Measurements from ENCODE around the gene MKNK2. TPM values are rescaled to one million over a fixed set of nuclear protein-coding genes. Genes with fewer than 3 reads are reported as not detected.
"Not testable (repeated sequence)": the region's sequence is repeated elsewhere in the genome, so short reads cannot be mapped to it uniquely, and the experiment has no call there.

The MKNK2 gene
- total and polyA plus RNA-seq, 11 donors = 110 to 318 (median 155) TPM

DNA sequence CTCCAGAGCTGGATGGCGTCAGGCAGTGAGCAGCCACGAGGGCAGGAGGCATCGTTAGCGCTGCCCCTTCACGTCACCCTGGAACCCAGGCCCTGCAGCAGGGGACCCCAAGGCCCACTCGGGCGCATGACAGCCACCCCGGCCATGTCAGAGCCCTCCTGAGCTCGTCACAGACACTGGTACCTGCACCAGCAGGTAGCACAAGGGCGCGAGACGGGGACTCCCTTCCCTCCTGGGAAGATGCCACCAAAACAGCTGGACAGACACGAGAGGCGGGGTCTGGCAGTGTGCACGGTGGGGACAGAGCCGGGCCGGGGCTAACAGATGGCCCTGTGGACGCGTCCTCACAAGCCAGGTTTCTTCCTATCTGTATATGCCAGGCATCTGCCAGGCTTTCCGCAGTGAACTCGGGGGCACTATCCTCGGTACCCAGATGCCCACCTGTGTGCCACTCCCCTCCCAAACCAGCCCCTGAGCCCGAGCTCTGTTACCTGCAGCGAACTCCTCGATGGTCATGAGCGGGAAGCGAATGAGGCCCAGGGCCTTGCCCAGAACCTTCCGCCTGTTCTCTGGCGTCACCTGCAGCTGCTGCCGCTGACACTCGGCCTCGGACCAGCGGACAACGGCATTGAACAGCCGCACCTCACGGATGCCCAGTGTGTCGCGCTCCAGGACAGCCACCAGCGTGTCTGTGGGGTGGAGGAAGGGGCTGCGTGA lies 61.4 kb downstream of the MKNK2 start:
- WGBS, 4 donors = 92 to 94% (median 92%) methylated on average over 36 to 40 of the region's 40 CpGs
- intact Hi-C loops (cut with DNase I) = no loop called here

GRCh38 chr19:1988464-1988863 lies 62.6 kb downstream of the MKNK2 start:
- 88 to 91% (median 89%) methylated on average over 10 of the region's 10 CpGs for WGBS, 4 donors

More for the DNA sequence above, 61.4 kb downstream of the MKNK2 start:
- ATAC-seq (no peak), DNase-seq (peak in 1 of 5 donors; percentile 6)
- H3K27ac ChIP-seq = no peak overlapping the region
- H3K9me3 ChIP-seq = no peaks in the 10 kb centered on the region
- no peak for TF ChIP-seq POLR2A (IDR thresholded peaks at IDR 0.05)
- TF ChIP-seq CTCF (IDR thresholded peaks at IDR 0.05) = no peak
- H3K4me1 ChIP-seq = no peaks in the 10 kb centered on the region
- H3K4me3 ChIP-seq = no peak overlapping the region
- H3K27me3 ChIP-seq = no peaks in the 10 kb centered on the region
- H3K36me3 ChIP-seq = peaks cover 0 to 95% (median 74%) of the 10 kb centered on the region in 9 donors

More at GRCh38 chr19:1988464-1988863, 62.6 kb downstream of the MKNK2 start:
- intact Hi-C loops (cut with DNase I); H3K4me3 ChIP-seq; H3K4me1 ChIP-seq; DNase-seq; H3K27me3 ChIP-seq; H3K9me3 ChIP-seq; ATAC-seq; H3K27ac ChIP-seq: not testable (repeated sequence)
- peaks cover 0 to 92% (median 78%) of the 10 kb centered on the region in 9 donors for H3K36me3 ChIP-seq

Other genes with a start within 250 kb of the MKNK2 start
- gene ATP8B3, start 239.0 kb downstream of the MKNK2 start, total RNA-seq = 1 to 10 TPM in 3 of 9 donors, under 1 TPM in 6; 0.19 to 3.5 (median 0.72) TPM
- gene ATP8B3, start 239.0 kb downstream of the MKNK2 start, polyA plus RNA-seq = under 1 TPM; 0.42 to 0.78 TPM
- 10 to 100 TPM; 13.2 to 22.4 (median 16.5) TPM for gene REXO1, start 202.8 kb downstream of the MKNK2 start, total RNA-seq
- gene REXO1, start 202.8 kb downstream of the MKNK2 start, polyA plus RNA-seq = 10 to 100 TPM; 16.3 to 16.4 TPM
- gene KLF16, start 187.7 kb downstream of the MKNK2 start, total RNA-seq = 10 to 100 TPM in 4 of 9 donors, 1 to 10 TPM in 5; 2.9 to 19.7 (median 9.2) TPM
- 10 to 100 TPM in 1 of 2 donors, 1 to 10 TPM in 1; 3.5 to 10.2 TPM for gene KLF16, start 187.7 kb downstream of the MKNK2 start, polyA plus RNA-seq
- 100 to 1,000 TPM in 2 of 9 donors, 10 to 100 TPM in 7; 48.5 to 121 (median 52.0) TPM for gene ABHD17A, start 165.7 kb downstream of the MKNK2 start, total RNA-seq
- gene ABHD17A, start 165.7 kb downstream of the MKNK2 start, polyA plus RNA-seq = 100 to 1,000 TPM in 1 of 2 donors, 10 to 100 TPM in 1; 64.1 to 116 TPM
- 1 to 10 TPM; 1.2 to 5.1 (median 1.9) TPM for gene ADAT3, start 145.8 kb downstream of the MKNK2 start, total RNA-seq
- gene ADAT3, start 145.8 kb downstream of the MKNK2 start, polyA plus RNA-seq = 1 to 10 TPM; 1.6 to 3.1 TPM
- gene SCAMP4, start 145.8 kb downstream of the MKNK2 start, total RNA-seq = 10 to 100 TPM; 13.5 to 38.8 (median 19.1) TPM
- gene SCAMP4, start 145.8 kb downstream of the MKNK2 start, polyA plus RNA-seq = 10 to 100 TPM; 15.4 to 28.3 TPM
- gene CSNK1G2, start 110.1 kb downstream of the MKNK2 start, total RNA-seq = 10 to 100 TPM; 18.2 to 42.7 (median 24.6) TPM
- 10 to 100 TPM; 24.3 to 41.7 TPM for gene CSNK1G2, start 110.1 kb downstream of the MKNK2 start, polyA plus RNA-seq
- 10 to 100 TPM; 47.3 to 81.8 (median 52.6) TPM for gene BTBD2, start 35.5 kb downstream of the MKNK2 start, total RNA-seq
- 10 to 100 TPM; 39.4 to 46.2 TPM for gene BTBD2, start 35.5 kb downstream of the MKNK2 start, polyA plus RNA-seq
- gene MOB3A, start 45.1 kb upstream of the MKNK2 start, total RNA-seq = 10 to 100 TPM; 10.8 to 32.3 (median 16.7) TPM
- 10 to 100 TPM in 1 of 2 donors, 1 to 10 TPM in 1; 7.1 to 18.6 TPM for gene MOB3A, start 45.1 kb upstream of the MKNK2 start, polyA plus RNA-seq
- 1 to 10 TPM in 8 of 9 donors, not detected in 1; 1.7 to 6.2 (median 2.3) TPM for gene IZUMO4, start 45.7 kb upstream of the MKNK2 start, total RNA-seq
- 1 to 10 TPM; 4.4 to 5.8 TPM for gene IZUMO4, start 45.7 kb upstream of the MKNK2 start, polyA plus RNA-seq
- 100 to 1,000 TPM in 5 of 9 donors, 10 to 100 TPM in 4; 63.1 to 116 (median 103) TPM for gene AP3D1, start 100.3 kb upstream of the MKNK2 start, total RNA-seq
- gene AP3D1, start 100.3 kb upstream of the MKNK2 start, polyA plus RNA-seq = 100 to 1,000 TPM in 1 of 2 donors, 10 to 100 TPM in 1; 66.3 to 124 TPM
- gene DOT1L, start 112.7 kb upstream of the MKNK2 start, total RNA-seq = 10 to 100 TPM in 6 of 9 donors, 1 to 10 TPM in 3; 5.2 to 24.0 (median 10.8) TPM
- 10 to 100 TPM in 1 of 2 donors, 1 to 10 TPM in 1; 5.7 to 22.4 TPM for gene DOT1L, start 112.7 kb upstream of the MKNK2 start, polyA plus RNA-seq
- 10 to 100 TPM; 44.6 to 63.2 (median 46.5) TPM for gene PLEKHJ1, start 185.1 kb upstream of the MKNK2 start, total RNA-seq
- gene PLEKHJ1, start 185.1 kb upstream of the MKNK2 start, polyA plus RNA-seq = 10 to 100 TPM; 80.9 to 89.7 TPM
- gene SF3A2, start 185.6 kb upstream of the MKNK2 start, total RNA-seq = 10 to 100 TPM; 19.2 to 43.9 (median 28.6) TPM
- gene SF3A2, start 185.6 kb upstream of the MKNK2 start, polyA plus RNA-seq = 10 to 100 TPM; 22.7 to 29.5 TPM
- under 1 TPM in 5 of 9 donors, not detected in 4; 0.32 to 0.81 (median 0.57) TPM for gene AMH, start 198.1 kb upstream of the MKNK2 start, total RNA-seq
- gene AMH, start 198.1 kb upstream of the MKNK2 start, polyA plus RNA-seq = 1 to 10 TPM in 1 of 2 donors, under 1 TPM in 1; 0.10 to 1.1 TPM
- under 1 TPM in 1 of 9 donors, not detected in 8; 0.25 TPM for gene JSRP1, start 205.2 kb upstream of the MKNK2 start, total RNA-seq
- gene JSRP1, start 205.2 kb upstream of the MKNK2 start, polyA plus RNA-seq = under 1 TPM in 1 of 2 donors, not detected in 1; 0.34 TPM
- 1 to 10 TPM in 2 of 9 donors, under 1 TPM in 7; 0.11 to 1.6 (median 0.48) TPM for gene PEAK3, start 230.9 kb upstream of the MKNK2 start, total RNA-seq
- gene PEAK3, start 230.9 kb upstream of the MKNK2 start, polyA plus RNA-seq = under 1 TPM; 0.21 to 0.23 TPM